ENCODE measurements around the gene HCST. TPM values are rescaled to one million over a fixed set of nuclear protein-coding genes. Genes with fewer than 3 reads are reported as not detected.

HCST gene
- total RNA-seq, 4 donors from 2014 or later = 8.3 TPM; not detected in 3

- no peak for DNase-seq (ENCODE audit: low spot score in 2 of 2)
- H3K36me3 ChIP-seq = no peaks in the 10 kb centered on the region
Measured at GRCh38 chr19:35860436-35860817, 41.9 kb upstream of the HCST start.

GRCh38 chr19:35860818-35861639, 41.3 kb upstream of the HCST start:
- DNase-seq (ENCODE audit: low spot score in 2 of 2) = no peak
- TF ChIP-seq POLR2AphosphoS5 (IDR thresholded peaks at IDR 0.05) = no peak
- TF ChIP-seq CTCF (IDR thresholded peaks at IDR 0.05) = no peak
- no peak for TF ChIP-seq EP300 (IDR thresholded peaks at IDR 0.05)
- TF ChIP-seq POLR2A (IDR thresholded peaks at IDR 0.05) = no peak
- Histone ChIP-seq H3K36me3 (no peaks in the 10 kb centered on the region), H3K9me3 (no peaks in the 10 kb centered on the region), H3K4me1 (peaks cover 13% of the 10 kb centered on the region), H3K27ac (no peak overlapping the region), H3K27me3 (peaks cover 71% of the 10 kb centered on the region), H3K4me3 (no peak overlapping the region)
- WGBS = 26% methylated on average over 36 of the region's 55 CpGs

More at GRCh38 chr19:35860436-35860817, 41.9 kb upstream of the HCST start:
- no peak overlapping the region for H3K27ac ChIP-seq
- H3K9me3 ChIP-seq = no peaks in the 10 kb centered on the region
- peaks cover 76% of the 10 kb centered on the region for H3K27me3 ChIP-seq
- 20% methylated on average over 2 of the region's 24 CpGs for WGBS
- H3K4me3 ChIP-seq = no peak overlapping the region
- TF ChIP-seq EP300 (IDR thresholded peaks at IDR 0.05) = no peak
- TF ChIP-seq CTCF (IDR thresholded peaks at IDR 0.05) = no peak
- no peak for TF ChIP-seq POLR2A (IDR thresholded peaks at IDR 0.05)
- TF ChIP-seq POLR2AphosphoS5 (IDR thresholded peaks at IDR 0.05) = no peak
- H3K4me1 ChIP-seq = peaks cover 17% of the 10 kb centered on the region

GRCh38 chr19:35861640-35862160, 40.6 kb upstream of the HCST start:
- no peaks in the 10 kb centered on the region for H3K36me3 ChIP-seq
- no peaks in the 10 kb centered on the region for H3K9me3 ChIP-seq
- no peak overlapping the region for H3K27ac ChIP-seq
- no peak for TF ChIP-seq POLR2A (IDR thresholded peaks at IDR 0.05)
- no peak for TF ChIP-seq POLR2AphosphoS5 (IDR thresholded peaks at IDR 0.05)
- no peak for TF ChIP-seq EP300 (IDR thresholded peaks at IDR 0.05)
- TF ChIP-seq CTCF (IDR thresholded peaks at IDR 0.05) = no peak
- H3K27me3 ChIP-seq = peaks cover 71% of the 10 kb centered on the region
- H3K4me3 ChIP-seq = no peak overlapping the region
- 39% methylated on average over 13 of the region's 19 CpGs for WGBS
- H3K4me1 ChIP-seq = peaks cover 6% of the 10 kb centered on the region
- DNase-seq (ENCODE audit: low spot score in 2 of 2) = no peak

GRCh38 chr19:35862528-35862927, 39.8 kb upstream of the HCST start:
- WGBS = 87% methylated on average over 13 of the region's 14 CpGs
- Histone ChIP-seq H3K4me1 (no peaks in the 10 kb centered on the region), H3K27ac (no peak overlapping the region), H3K27me3 (peaks cover 66% of the 10 kb centered on the region), H3K4me3 (no peak overlapping the region), H3K9me3 (no peaks in the 10 kb centered on the region), H3K36me3 (no peaks in the 10 kb centered on the region)
- TF ChIP-seq POLR2AphosphoS5 (IDR thresholded peaks at IDR 0.05) = no peak
- no peak for TF ChIP-seq CTCF (IDR thresholded peaks at IDR 0.05)
- no peak for TF ChIP-seq POLR2A (IDR thresholded peaks at IDR 0.05)
- no peak for TF ChIP-seq EP300 (IDR thresholded peaks at IDR 0.05)
- DNase-seq (ENCODE audit: low spot score in 2 of 2) = no peak

- WGBS = 88% methylated on average over 5 of the region's 5 CpGs
- H3K27me3 ChIP-seq = peaks cover 63% of the 10 kb centered on the region
- TF ChIP-seq EP300 (IDR thresholded peaks at IDR 0.05) (no peak), POLR2AphosphoS5 (IDR thresholded peaks at IDR 0.05) (no peak), CTCF (IDR thresholded peaks at IDR 0.05) (no peak), POLR2A (IDR thresholded peaks at IDR 0.05) (no peak)
Measured at GRCh38 chr19:35863018-35863417, 39.3 kb upstream of the HCST start.

More at GRCh38 chr19:35863018-35863417, 39.3 kb upstream of the HCST start:
- Histone ChIP-seq H3K27ac (no peak overlapping the region), H3K4me3 (no peak overlapping the region), H3K36me3 (no peaks in the 10 kb centered on the region), H3K9me3 (no peaks in the 10 kb centered on the region), H3K4me1 (no peaks in the 10 kb centered on the region)
- DNase-seq (ENCODE audit: low spot score in 2 of 2) = no peak
